Stimulated activated CD8-positive, alpha-beta memory T cell treated with anti-CD3 and anti-CD28 coated beads, Interleukin-7, amount 100 ng/mL, for 24 hours (primary cell): ENCODE measurements around the gene PRR20D.
"Not testable (repeated sequence)": the region's sequence is repeated elsewhere in the genome, so short reads cannot be mapped to it uniquely, and the experiment has no call there.

ENCODE experiments used
- DNase-seq: peaks from one replicate; pipeline ENCODE4 v3.0.0-alpha.2; 2020; ENCODE audit warnings: low read depth

PRR20D gene

DNA sequence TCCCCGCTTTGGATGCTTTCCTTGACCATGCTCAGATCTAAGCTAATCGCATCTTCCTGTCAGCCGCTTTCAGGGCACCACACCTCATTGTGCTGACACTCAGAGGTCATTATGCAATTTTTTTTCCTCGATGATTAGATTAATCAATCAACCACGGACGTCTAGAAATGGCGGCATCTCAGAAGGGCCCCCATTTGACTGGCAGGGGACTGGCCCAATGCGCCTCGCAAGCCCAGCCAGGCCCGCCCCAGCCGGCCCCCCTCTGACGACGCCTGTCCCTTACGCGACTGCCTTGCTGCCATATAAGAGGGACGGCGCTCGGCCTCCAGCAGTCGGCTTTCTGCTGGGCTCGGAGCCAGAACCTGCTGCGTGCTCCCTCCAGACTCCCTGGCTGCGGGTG lies at the start of gene PRR20D:
PRR20D (plus strand) TSS at position 301 of the 400 bp plus-strand sequence. CDS start 387 bp downstream, outside the sequence.
- DNase-seq: not testable (repeated sequence)

DNA sequence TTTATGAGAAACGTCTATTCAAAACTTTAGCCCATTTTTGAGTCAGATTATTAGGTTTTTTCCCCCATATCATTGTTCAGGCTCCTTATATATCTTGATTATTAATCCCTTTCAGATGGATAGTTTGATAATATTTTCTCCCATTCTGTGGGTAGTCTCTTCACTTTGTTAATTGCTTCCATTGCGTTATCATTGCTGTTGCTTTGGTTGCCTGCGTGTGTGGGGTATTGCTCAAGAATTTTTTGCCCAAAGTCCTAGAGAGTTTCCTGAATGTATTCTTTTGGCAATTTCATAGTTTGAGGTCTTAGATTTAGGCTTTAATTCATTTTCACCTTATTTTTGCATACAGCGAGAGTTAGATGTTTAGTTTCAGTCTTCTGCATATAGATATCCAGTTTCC lies 45.5 kb upstream of the PRR20D start:
- no peak for DNase-seq

DNA sequence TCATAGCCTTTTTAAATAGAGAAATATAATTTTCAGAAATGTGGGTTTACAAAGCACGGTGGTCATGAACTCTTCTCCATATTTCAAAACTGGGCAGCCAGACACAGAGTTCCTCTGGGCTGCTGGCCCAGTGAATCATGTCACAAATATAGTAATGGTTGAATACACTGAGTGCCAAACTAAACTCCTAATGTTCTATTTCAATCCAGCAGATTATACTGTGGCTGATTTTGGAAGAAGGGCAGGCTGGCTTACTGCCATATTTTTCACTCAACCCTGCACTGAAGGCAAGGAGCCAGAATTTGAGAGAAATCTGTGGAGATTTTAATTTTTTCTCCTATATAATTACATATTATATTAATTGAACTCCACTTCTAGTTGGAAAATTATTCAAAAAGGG lies 36.8 kb upstream of the PRR20D start:
- no peak for DNase-seq

DNA sequence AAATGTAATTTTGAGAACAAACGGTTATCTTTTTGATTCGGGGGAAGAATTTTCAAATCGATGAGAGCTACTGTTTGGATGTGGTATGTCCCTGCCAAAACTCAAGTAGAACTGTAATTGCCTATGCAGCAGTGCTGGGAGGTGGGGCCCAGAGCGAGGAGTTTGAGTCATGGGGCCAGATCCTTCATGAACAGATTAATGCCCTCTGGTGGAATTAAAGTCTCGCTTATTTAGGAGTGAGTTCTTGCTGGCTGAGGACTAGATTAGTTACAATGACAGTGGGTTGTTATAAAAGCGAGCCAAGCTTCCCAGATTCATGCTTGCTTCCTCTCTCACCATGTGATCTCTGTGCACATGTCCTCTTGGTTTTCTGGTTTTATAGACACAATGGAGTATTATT lies 31.5 kb upstream of the PRR20D start:
- DNase-seq: no peak

DNA sequence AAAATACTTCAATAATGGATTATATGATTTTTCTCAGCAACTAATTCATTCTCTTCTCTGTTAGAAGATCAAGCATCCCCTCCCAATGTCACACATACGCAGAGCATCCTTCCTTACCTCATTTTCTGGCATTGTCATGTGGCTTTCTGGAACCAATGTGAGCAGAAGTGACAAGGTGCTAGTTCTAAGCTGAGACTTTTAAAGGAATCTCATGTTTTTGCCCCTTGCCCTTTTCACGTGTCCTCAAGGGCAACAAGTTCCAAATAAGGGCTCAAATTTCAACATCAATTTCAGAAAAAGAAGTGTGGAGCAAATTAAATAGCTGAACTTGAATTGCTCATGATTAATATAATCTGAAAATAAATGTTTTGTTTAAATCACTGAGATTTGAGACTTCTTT lies 24.3 kb upstream of the PRR20D start:
- no peak for DNase-seq

DNA sequence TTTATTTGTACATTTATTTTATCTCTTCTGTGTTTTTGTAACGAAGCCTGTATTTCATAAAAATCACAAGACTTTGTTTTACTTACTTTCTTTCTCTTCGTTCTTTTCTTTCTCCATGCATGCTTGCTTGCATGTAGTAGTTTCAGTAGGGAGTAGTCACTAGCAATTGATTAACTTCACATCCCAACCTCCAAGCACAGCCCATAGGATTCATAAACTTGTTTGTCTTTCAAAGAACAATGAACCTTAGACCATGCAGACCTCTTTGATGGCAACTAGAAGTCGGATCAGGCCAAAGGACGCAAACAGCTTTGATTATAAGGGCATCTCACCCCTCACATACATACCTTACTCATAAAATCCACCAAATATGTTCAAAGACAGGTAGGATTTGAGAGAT lies 22.8 kb upstream of the PRR20D start:
- DNase-seq: no peak

DNA sequence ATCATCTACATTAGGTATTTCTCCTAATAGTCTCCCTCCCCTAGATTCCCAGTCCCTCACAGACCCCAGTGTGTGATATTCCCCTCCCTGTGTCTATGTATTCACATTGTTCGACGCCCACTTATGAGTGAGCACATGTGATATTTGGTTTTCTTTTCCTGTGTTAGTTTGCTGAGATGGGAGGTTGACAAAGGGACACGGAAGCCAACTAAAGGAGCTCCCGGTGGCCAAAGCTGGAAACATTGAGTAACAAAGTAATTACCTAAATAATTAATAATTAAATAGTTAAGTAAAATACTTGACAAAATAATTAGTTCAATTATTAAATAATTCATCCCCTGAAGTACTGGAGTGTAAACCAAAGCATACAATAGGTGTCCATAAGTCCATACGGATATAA lies 21.4 kb upstream of the PRR20D start:
- no peak for DNase-seq

DNA sequence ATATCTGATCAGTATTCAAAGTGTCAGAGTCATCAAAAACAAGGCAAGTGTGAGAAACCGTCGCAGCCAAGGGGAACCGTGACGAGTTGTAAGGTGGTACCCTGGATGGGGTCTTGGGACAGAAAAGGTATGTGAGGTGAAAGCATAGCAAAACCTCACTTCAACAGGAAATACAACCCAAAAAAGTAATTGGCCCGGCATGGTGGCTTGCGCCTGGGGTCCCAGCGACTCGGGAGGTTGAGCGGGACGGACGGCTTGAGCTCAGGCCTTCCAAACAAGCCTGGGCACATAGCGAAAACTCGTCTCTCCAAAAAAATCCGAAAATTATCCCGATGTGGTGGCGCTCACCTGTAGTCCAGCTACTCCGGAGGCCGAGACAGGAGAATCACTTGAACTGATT lies 20.7 kb upstream of the PRR20D start:
- not testable (repeated sequence) for DNase-seq

DNA sequence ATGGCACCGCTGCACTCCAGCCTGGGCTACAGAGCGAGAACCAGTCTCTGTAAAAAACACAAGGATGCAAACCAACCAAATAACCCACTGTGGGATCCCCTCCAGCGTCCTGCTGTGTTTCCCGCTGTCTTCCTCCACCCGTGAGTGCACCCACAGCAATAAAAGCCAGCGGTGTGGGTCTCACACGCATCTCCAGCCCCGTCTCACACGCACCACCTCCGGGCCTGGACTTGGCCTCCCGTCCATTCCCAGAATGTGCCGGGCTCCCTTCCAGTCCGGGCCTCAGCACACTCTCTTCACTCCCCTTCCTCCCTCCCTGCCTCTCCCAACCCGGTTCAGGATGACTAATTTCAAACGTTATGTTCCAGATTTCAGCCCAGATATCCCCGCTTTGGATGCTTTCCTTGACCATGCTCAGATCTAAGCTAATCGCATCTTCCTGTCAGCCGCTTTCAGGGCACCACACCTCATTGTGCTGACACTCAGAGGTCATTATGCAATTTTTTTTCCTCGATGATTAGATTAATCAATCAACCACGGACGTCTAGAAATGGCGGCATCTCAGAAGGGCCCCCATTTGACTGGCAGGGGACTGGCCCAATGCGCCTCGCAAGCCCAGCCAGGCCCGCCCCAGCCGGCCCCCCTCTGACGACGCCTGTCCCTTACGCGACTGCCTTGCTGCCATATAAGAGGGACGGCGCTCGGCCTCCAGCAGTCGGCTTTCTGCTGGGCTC lies 20.0 kb upstream of the PRR20D start, which contains the start of gene PRR20A:
PRR20A (plus strand) TSS at position 684 of the 734 bp plus-strand sequence. CDS start 387 bp downstream, outside the sequence.
- DNase-seq: not testable (repeated sequence)

DNA sequence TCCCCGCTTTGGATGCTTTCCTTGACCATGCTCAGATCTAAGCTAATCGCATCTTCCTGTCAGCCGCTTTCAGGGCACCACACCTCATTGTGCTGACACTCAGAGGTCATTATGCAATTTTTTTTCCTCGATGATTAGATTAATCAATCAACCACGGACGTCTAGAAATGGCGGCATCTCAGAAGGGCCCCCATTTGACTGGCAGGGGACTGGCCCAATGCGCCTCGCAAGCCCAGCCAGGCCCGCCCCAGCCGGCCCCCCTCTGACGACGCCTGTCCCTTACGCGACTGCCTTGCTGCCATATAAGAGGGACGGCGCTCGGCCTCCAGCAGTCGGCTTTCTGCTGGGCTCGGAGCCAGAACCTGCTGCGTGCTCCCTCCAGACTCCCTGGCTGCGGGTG lies 13.2 kb upstream of the PRR20D start, which contains the start of gene PRR20B:
PRR20B (plus strand) TSS at position 301 of the 400 bp plus-strand sequence. CDS start 387 bp downstream, outside the sequence.
- not testable (repeated sequence) for DNase-seq

DNA sequence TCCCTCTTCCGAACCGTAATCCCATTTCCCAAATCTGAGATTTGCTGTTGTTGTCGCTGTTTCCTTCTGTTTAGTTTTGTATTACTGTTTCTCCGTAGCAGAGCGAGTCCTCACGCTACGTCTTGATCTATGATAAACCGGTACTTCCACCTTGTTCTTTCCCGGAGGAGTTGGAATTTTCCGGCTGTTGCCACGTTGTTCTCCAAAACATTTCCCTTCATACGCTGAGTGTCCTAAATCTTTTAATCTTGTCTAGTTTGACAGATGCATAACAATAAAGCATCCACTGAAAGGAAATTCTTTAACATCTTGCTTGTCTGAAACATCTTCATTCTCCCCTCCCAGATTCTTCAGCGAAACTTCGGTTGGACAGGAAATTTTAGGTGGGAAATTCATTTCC lies 12.3 kb upstream of the PRR20D start:
- not testable (repeated sequence) for DNase-seq

DNA sequence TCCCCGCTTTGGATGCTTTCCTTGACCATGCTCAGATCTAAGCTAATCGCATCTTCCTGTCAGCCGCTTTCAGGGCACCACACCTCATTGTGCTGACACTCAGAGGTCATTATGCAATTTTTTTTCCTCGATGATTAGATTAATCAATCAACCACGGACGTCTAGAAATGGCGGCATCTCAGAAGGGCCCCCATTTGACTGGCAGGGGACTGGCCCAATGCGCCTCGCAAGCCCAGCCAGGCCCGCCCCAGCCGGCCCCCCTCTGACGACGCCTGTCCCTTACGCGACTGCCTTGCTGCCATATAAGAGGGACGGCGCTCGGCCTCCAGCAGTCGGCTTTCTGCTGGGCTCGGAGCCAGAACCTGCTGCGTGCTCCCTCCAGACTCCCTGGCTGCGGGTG lies 6.7 kb upstream of the PRR20D start, which contains the start of gene PRR20C:
PRR20C (plus strand) TSS at position 301 of the 400 bp plus-strand sequence. CDS start 387 bp downstream, outside the sequence.
- DNase-seq: not testable (repeated sequence)

DNA sequence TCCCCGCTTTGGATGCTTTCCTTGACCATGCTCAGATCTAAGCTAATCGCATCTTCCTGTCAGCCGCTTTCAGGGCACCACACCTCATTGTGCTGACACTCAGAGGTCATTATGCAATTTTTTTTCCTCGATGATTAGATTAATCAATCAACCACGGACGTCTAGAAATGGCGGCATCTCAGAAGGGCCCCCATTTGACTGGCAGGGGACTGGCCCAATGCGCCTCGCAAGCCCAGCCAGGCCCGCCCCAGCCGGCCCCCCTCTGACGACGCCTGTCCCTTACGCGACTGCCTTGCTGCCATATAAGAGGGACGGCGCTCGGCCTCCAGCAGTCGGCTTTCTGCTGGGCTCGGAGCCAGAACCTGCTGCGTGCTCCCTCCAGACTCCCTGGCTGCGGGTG lies 6.5 kb downstream of the PRR20D start, which contains the start of gene PRR20E:
PRR20E (plus strand) TSS at position 301 of the 400 bp plus-strand sequence. CDS start 387 bp downstream, outside the sequence.
- DNase-seq: not testable (repeated sequence)

DNA sequence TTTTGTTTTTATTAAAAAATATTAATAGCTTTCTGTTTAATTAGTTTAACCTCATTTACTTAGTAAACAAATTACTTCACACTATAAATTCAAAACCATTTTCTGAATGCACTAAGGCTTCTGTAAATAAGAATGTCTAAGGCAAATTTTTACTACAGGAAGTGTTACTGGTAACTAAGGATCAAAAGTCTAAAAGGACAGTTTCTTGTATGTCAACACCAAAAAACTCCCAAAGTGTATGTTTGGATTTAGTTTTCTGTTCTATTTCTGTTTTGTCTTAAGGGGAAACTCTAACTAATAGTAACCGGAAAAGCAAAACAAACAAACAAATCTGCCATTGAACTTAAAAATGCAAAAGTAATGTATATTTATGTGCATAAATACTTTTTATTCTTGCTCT lies 31.2 kb downstream of the PRR20D start:
- DNase-seq: no peak

DNA sequence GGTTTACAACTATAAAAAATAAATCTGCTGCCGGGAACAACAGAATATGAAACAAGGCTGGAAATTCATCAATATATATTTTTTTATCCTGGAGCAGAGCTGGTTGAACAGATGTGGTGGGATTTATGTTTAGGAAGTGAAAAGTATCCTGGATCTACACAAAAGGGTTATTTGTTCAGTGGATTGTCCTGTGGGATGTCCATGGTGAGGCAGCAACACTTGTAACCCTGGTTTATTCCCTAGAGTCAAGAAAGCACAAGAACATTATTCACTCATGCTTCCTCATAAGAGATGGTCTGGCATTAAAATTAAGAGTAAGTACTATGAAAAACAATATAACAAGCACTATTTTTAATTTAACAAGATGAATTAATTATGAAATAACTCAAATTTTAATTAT lies 52.6 kb downstream of the PRR20D start:
- no peak for DNase-seq
